Thyroid gland (tissue), 4 donors: ENCODE measurements around the gene TAOK1. TPM values are rescaled to one million over a fixed set of nuclear protein-coding genes. Genes with fewer than 3 reads are reported as not detected.

Experiments used
- DNase-seq, 2 donors: peaks; one replicate each; pipeline ENCODE4 v3.0.0-alpha.2; 2019
- H3K27ac ChIP-seq, 3 donors: fragments of 200-600 bp; sonication (generic); 1 replicate in 2 of 3; 2 replicates in 1 of 3; pipeline ENCODE4 v1.5.1; 2016 to 2019; ENCODE audit warnings: mild to moderate bottlenecking in 1 of 3, moderate library complexity in 1 of 3
- H3K27me3 ChIP-seq: fragments of 200-600 bp; sonication (generic); one replicate; pipeline ENCODE4 v1.5.1; 2019
- H3K36me3 ChIP-seq, 2 donors: fragments of 200-600 bp; sonication (generic); one replicate each; pipeline ENCODE4 v1.5.1; 2016 to 2019
- H3K4me1 ChIP-seq, 2 donors: fragments of 200-600 bp; sonication (generic); one replicate each; pipeline ENCODE4 v1.5.1; 2017 to 2019
- H3K4me3 ChIP-seq, 3 donors: fragments of 200-600 bp; sonication (generic); replicated peaks in 1 of 3; 1 replicate in 2 of 3; 2 replicates in 1 of 3; pipeline ENCODE4 v1.5.1; 2016; ENCODE audit warnings: mild to moderate bottlenecking in 1 of 3
- H3K9me3 ChIP-seq: fragments of 200-600 bp; sonication (generic); one replicate; pipeline ENCODE4 v1.5.1; 2017
- CTCF ChIP-seq, 6 experiments: fragments of 200-600 bp in 3 of 6; fragments of 450-650 bp in 3 of 6; sonication (generic) in 3 of 6; IDR thresholded peaks; one replicate each; pipeline ENCODE4 v1.5.1; 2016 to 2019; ENCODE audit warnings: antibody characterized with exemption in 6 of 6, mild to moderate bottlenecking in 2 of 6, inconsistent platforms in 1 of 6, moderate library complexity in 1 of 6
- POLR2A ChIP-seq, 2 donors: fragments of 450-650 bp; IDR thresholded peaks; one replicate each; pipeline ENCODE4 v1.6.1; 2017; ENCODE audit warnings: antibody characterized with exemption in 2 of 2, mild to moderate bottlenecking in 2 of 2, moderate library complexity in 1 of 2
- WGBS, 2 donors: methylation state at CpG; one replicate each; pipeline ENCODE4 v1.1.5; 2017; 5-methylcytosine and 5-hydroxymethylcytosine counted together
- intact Hi-C: fragments of 100-400 bp; cut with DNase I; formaldehyde crosslinking; loops from one replicate; pipeline ENCODE4 v1.15.1; 2023
- total RNA-seq, 4 donors: library from RNA; depleted of rRNA; stranded (reverse); fragments of >200 nt; gene quantifications; one replicate each; pipeline ENCODE4 v1.2.3, GENCODE V29; 2016

The TAOK1 gene
- total RNA-seq, 4 donors from 2014 or later, result 62.9 to 87.5 (median 68.8) TPM

DNA sequence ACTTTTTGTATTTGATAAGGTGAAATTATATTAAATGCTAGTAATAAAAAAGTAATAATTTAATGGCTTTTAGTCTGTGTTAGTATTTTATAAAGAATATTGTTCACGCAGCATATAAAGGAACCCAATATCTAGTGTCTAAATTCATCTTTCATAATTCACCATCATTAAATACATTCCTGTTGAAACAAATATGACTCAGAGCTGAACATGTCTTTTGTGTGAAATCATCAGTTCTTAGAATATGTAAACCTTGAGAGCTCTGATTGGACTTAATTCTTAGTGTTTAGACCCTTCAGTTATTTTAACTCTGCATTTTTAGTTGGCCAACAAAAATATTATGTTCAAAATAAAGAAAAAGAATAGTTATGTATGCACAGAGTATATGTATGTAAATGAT is 104.8 kb downstream of the TAOK1 start:
- Histone ChIP-seq H3K4me3 (no peak overlapping the region), H3K36me3 (peaks cover 28 to 33% of the 10 kb centered on the region in 2 donors), H3K27ac (no peak overlapping the region), H3K4me1 (no peaks in the 10 kb centered on the region), H3K9me3 (no peaks in the 10 kb centered on the region), H3K27me3 (no peaks in the 10 kb centered on the region)
- TF ChIP-seq POLR2A (IDR thresholded peaks at IDR 0.05) (no peak), CTCF (IDR thresholded peaks at IDR 0.05) (no peak)
- intact Hi-C loops, result no loop called here
- DNase-seq, result no peak
- WGBS, 2 donors, result 94 to 96% methylated on average over 1 of the region's 1 CpG

DNA sequence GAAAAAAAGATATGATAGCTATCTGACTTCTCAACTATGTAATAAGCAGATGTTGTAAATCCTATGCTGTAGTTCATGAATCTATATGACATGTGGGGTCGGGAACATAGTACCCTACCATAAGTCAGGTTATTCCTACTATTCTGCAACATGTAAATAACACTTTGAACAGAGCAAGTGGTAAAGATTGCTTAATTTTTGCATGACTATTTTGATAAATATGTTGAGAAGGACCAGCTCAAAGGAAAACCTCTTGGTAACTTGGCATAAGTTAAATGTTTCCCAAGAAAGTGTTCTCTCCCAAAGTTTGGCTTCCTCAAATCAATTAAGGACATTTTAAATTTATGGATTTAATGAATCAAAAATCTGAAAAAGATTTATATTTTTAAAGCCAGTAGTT is 114.5 kb downstream of the TAOK1 start:
- H3K4me1 ChIP-seq, result no peaks in the 10 kb centered on the region
- WGBS, 2 donors, result 98 to 100% methylated on average over 1 of the region's 1 CpG
- DNase-seq, result no peak
- peaks cover 17 to 32% of the 10 kb centered on the region in 2 donors for H3K36me3 ChIP-seq
- no peak overlapping the region for H3K27ac ChIP-seq
- TF ChIP-seq POLR2A (IDR thresholded peaks at IDR 0.05) (no peak), CTCF (IDR thresholded peaks at IDR 0.05) (no peak)
- intact Hi-C loops, result no loop called here
- no peaks in the 10 kb centered on the region for H3K9me3 ChIP-seq
- H3K27me3 ChIP-seq, result no peaks in the 10 kb centered on the region
- H3K4me3 ChIP-seq, result no peak overlapping the region

DNA sequence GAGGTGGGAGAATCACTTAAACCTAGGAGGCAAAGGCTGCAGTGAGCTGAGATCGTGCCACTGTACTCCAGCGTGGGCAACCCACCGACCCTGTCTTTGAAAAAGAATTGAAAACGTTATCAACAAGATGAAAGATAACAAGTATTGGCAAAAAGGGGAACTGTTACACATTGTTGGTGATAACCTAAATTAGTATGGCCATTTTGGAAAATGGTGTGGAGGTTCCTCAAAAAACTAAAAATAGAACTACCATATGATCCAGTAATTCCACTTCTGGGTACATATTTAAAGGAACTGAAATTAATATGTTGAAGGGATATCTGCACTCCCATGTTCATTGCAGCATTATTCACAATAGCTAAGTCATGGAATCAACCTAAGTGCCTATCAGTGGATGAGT is 115.7 kb downstream of the TAOK1 start:
- Histone ChIP-seq H3K27ac (no peak overlapping the region), H3K36me3 (peaks cover 22 to 29% of the 10 kb centered on the region in 2 donors), H3K27me3 (no peaks in the 10 kb centered on the region), H3K4me3 (no peak overlapping the region), H3K9me3 (no peaks in the 10 kb centered on the region), H3K4me1 (no peaks in the 10 kb centered on the region)
- no peak for DNase-seq
- intact Hi-C loops, result no loop called here
- TF ChIP-seq CTCF (IDR thresholded peaks at IDR 0.05) (no peak), POLR2A (IDR thresholded peaks at IDR 0.05) (no peak)
- 74 to 88% methylated on average over 4 of the region's 4 CpGs for WGBS, 2 donors

DNA sequence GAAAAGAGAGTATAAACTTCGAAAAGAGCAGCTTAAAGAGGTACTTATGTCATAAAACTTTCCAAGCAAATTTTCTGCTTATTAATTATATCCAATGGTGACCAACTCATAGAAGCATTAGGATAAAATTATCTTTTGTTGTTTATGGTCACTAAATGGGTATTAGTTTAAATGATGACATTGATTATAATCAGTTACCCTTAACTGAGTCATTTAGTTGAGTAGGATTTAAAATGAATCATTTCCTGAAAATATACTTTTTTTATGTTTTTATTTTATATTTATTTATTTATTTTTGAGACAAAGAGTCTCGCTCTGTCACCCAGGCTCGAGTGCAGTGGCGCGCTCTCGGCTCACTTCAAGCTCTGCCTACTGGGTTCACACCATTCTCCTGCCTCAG is 120.8 kb downstream of the TAOK1 start:
- peaks cover 22 to 24% of the 10 kb centered on the region in 2 donors for H3K36me3 ChIP-seq
- intact Hi-C loops, result no loop called here
- no peaks in the 10 kb centered on the region for H3K4me1 ChIP-seq
- 96 to 97% methylated on average over 6 of the region's 6 CpGs for WGBS, 2 donors
- no peak overlapping the region for H3K27ac ChIP-seq
- no peak overlapping the region for H3K4me3 ChIP-seq
- TF ChIP-seq CTCF (IDR thresholded peaks at IDR 0.05) (no peak), POLR2A (IDR thresholded peaks at IDR 0.05) (no peak)
- no peak for DNase-seq
- no peaks in the 10 kb centered on the region for H3K9me3 ChIP-seq
- no peaks in the 10 kb centered on the region for H3K27me3 ChIP-seq

DNA sequence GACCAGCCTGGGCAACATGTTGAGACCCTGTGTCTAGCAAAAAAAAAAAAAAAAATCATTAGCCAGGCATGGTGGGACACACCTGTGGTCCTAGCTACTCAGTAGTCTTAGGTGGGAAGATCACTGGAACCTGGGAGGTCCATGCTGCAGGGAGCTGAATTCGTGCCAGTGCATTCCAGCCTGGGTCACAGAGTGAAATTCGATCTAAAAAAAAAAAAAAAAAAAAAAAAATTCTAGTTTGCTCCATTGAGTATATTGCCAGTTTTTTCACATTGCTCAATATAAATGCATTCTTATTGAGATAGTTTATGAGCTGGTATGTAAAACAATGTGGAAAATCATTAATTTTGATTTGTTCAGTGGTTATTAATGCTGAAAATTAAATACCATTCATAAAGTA is 124.6 kb downstream of the TAOK1 start:
- WGBS, 2 donors, result 34 to 35% methylated on average over 2 of the region's 2 CpGs
- Histone ChIP-seq H3K27me3 (no peaks in the 10 kb centered on the region), H3K4me3 (no peak overlapping the region), H3K36me3 (peaks cover 24 to 38% of the 10 kb centered on the region in 2 donors), H3K9me3 (no peaks in the 10 kb centered on the region), H3K4me1 (no peaks in the 10 kb centered on the region), H3K27ac (no peak overlapping the region)
- DNase-seq, result peak; percentile 56 to 60
- TF ChIP-seq CTCF (IDR thresholded peaks at IDR 0.05) (no peak), POLR2A (IDR thresholded peaks at IDR 0.05) (no peak)
- intact Hi-C loops, result no loop called here
